B cell (primary cell): ENCODE results near the gene TMEM82. TPM values are rescaled to one million over a fixed set of nuclear protein-coding genes. Genes with fewer than 3 reads are reported as not detected.

Experiments used
- ATAC-seq: fragments of 200-7000 bp; cut with Tn5 transposase; one replicate; pipeline ENCODE4 v1.10.0; 2021; ENCODE audit warnings: low read depth, mild to moderate bottlenecking, moderate number of reproducible peaks, moderate library complexity
- CTCF ChIA-PET: fragments of 350-600 bp; sonication (Branson Sonifier 250); formaldehyde crosslinking; loops from one replicate; lab custom pipeline; 2021; ENCODE audit warnings: antibody characterized with exemption, inconsistent platforms; lab: Charles Lee
- POLR2A ChIA-PET: fragments of 350-600 bp; sonication (Branson Sonifier 250); formaldehyde crosslinking; loops from one replicate; lab custom pipeline; 2021; ENCODE audit warnings: antibody characterized with exemption; lab: Charles Lee
- DNase-seq: peaks from one replicate; pipeline ENCODE4 v3.0.0; 2013
- H2AFZ ChIP-seq: 2 replicates; pipeline ENCODE4 v1.6.1; 2012; ENCODE audit warnings: mild to moderate bottlenecking, low read depth, low read length; ENCODE audit not compliant: insufficient read depth, poor library complexity, severe bottlenecking
- H3K27ac ChIP-seq, 2 donors: 1 replicate in 1 of 2; 2 replicates in 1 of 2; pipeline ENCODE4 v1.5.1; 2012 to 2013; ENCODE audit warnings: low read length in 2 of 2, mild to moderate bottlenecking in 2 of 2, moderate library complexity in 1 of 2
- H3K27me3 ChIP-seq, 4 experiments: fragments of 200-600 bp in 1 of 4; sonication (generic) in 1 of 4; replicated peaks in 1 of 4; 1 replicate in 2 of 4; 2 replicates in 2 of 4; pipeline versions ENCODE4 v1.6.1 to v1.7.0; 2013 to 2016; ENCODE audit warnings: low read length in 3 of 4, mild to moderate bottlenecking in 2 of 4, mixed read lengths in 1 of 4, moderate library complexity in 1 of 4; ENCODE audit not compliant: insufficient read depth in 4 of 4, control insufficient read depth in 3 of 4; ENCODE audit errors: control extremely low read depth in 1 of 4
- H3K36me3 ChIP-seq, 2 experiments: replicated peaks in 1 of 2; 1 replicate in 1 of 2; 2 replicates in 1 of 2; pipeline versions ENCODE4 v1.6.1 to v1.7.1; 2013; ENCODE audit warnings: low read length in 1 of 2; ENCODE audit not compliant: insufficient read depth in 2 of 2, control insufficient read depth in 1 of 2; ENCODE audit errors: control extremely low read depth in 1 of 2, extremely low read depth in 1 of 2
- H3K4me1 ChIP-seq, 2 donors: fragments of 200-600 bp in 1 of 2; sonication (generic) in 1 of 2; 1 replicate in 1 of 2; 2 replicates in 1 of 2; pipeline versions ENCODE4 v1.5.1 to v1.6.1; 2013 to 2017; ENCODE audit warnings: low read length in 2 of 2; ENCODE audit not compliant: control insufficient read depth in 2 of 2, insufficient read depth in 2 of 2
- H3K4me2 ChIP-seq: replicated peaks from 2 replicates; pipeline ENCODE3; 2012; ENCODE audit warnings: mild to moderate bottlenecking, low read depth, low read length; ENCODE audit not compliant: poor library complexity, severe bottlenecking
- H3K4me3 ChIP-seq, 5 experiments: fragments of 200-600 bp in 1 of 5; sonication (generic) in 1 of 5; 1 replicate in 3 of 5; 2 replicates in 2 of 5; pipeline versions ENCODE4 v1.5.1 to v1.7.0; 2011 to 2016; ENCODE audit warnings: low read length in 4 of 5, mild to moderate bottlenecking in 4 of 5, low read depth in 2 of 5, control low read depth in 1 of 5, moderate library complexity in 1 of 5; ENCODE audit not compliant: insufficient read depth in 1 of 5; ENCODE audit errors: control extremely low read depth in 1 of 5, extremely low read depth in 1 of 5
- H3K79me2 ChIP-seq: fragments of 200-600 bp; sonication (generic); one replicate; pipeline ENCODE4 v1.6.0; 2016; ENCODE audit warnings: low read length; ENCODE audit not compliant: control insufficient read depth, insufficient read depth
- H3K9ac ChIP-seq: fragments of 200-600 bp; sonication (generic); 2 replicates; pipeline ENCODE4 v1.6.1; 2017; ENCODE audit warnings: mild to moderate bottlenecking, low read length, moderate library complexity
- H3K9me3 ChIP-seq, 3 donors: one replicate each; pipeline versions ENCODE4 v1.6.1 to v1.7.1; 2013; ENCODE audit warnings: low read length in 2 of 3; ENCODE audit not compliant: control insufficient read depth in 2 of 3, insufficient read depth in 1 of 3; ENCODE audit errors: control extremely low read depth in 1 of 3
- H4K20me1 ChIP-seq: 2 replicates; pipeline ENCODE4 v1.6.0; 2012; ENCODE audit warnings: mild to moderate bottlenecking, low read length; ENCODE audit not compliant: insufficient read depth, control insufficient read depth, poor library complexity, severe bottlenecking
- H3K27ac Mint-ChIP-seq: one replicate; pipeline ENCODE4 v1.8.0; 2021; ENCODE audit warnings: mixed read lengths
- H3K27me3 Mint-ChIP-seq: one replicate; pipeline ENCODE4 v1.8.0; 2021; ENCODE audit warnings: mixed read lengths
- H3K4me1 Mint-ChIP-seq: one replicate; pipeline ENCODE4 v1.8.0; 2021; ENCODE audit warnings: mixed read lengths
- H3K4me3 Mint-ChIP-seq: one replicate; pipeline ENCODE4 v1.8.0; 2021; ENCODE audit warnings: mixed read lengths
- H3K9me3 Mint-ChIP-seq: one replicate; pipeline ENCODE4 v1.8.0; 2022; ENCODE audit warnings: mixed read lengths; ENCODE audit not compliant: insufficient read depth
- CTCF ChIP-seq: fragments of 200-600 bp; IDR thresholded peaks from one replicate; pipeline ENCODE4 v1.8.0; 2022; ENCODE audit warnings: antibody characterized with exemption, mild to moderate bottlenecking
- EZH2 ChIP-seq: IDR thresholded peaks from 2 replicates; pipeline ENCODE4 v1.6.1; 2012; ENCODE audit warnings: borderline replicate concordance, low read depth, mild to moderate bottlenecking, moderate library complexity, low read length; ENCODE audit not compliant: insufficient read depth, poor library complexity, severe bottlenecking
- WGBS: methylation state at CpG from one replicate; pipeline ENCODE4 v1.1.5; 2013; ENCODE audit warnings: missing lambda C conversion rate; ENCODE audit not compliant: insufficient coverage; 5-methylcytosine and 5-hydroxymethylcytosine counted together
- intact Hi-C: fragments of 100-400 bp; cut with micrococcal nuclease; formaldehyde crosslinking; loops from one replicate; pipeline ENCODE4 v1.10.0; 2022
- polyA plus RNA-seq: library from polyadenylated mRNA; depleted of rRNA; stranded (reverse); fragments of >200 nt; gene quantifications from 2 replicates; pipeline ENCODE4 v1.2.3, GENCODE V29; 2012
- total RNA-seq, 2 donors: library from RNA; stranded (reverse); fragments of 120-200 nt in 1 of 2; gene quantifications; 1 replicate in 1 of 2; 2 replicates in 1 of 2; pipeline versions ENCODE4 v1.2.3 to v1.2.4, GENCODE V29; 2013 to 2022

TMEM82 gene
- total and polyA plus RNA-seq, 2 donors (not counting 1 experiment from before 2014, with no cell fraction given): not detected

DNA sequence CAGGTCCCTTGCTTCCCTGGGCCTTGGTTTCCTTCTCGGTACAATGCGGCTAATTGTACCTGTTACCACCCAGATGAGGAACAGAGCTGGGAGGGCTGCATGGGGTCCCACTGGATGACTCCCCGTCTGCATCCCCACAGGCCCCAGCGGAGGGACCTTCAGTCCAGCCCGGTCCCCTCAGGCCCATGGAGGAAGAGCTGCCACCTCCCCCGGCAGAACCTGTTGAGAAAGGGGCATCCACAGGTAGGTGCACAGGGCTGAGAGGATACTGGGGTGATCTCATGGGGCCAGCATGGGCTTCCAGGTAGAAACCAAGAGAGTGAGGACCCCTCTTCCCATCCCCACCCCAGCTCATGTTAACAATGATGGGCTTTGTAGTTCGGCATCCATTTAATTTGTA, 26.1 kb downstream of the TMEM82 start:
- Histone ChIP-seq H3K79me2 (no peaks in the 10 kb centered on the region), H4K20me1 (no peaks in the 10 kb centered on the region), H3K4me3 (no peak overlapping the region), H3K36me3 (no peaks in the 10 kb centered on the region), H3K9ac (no peak overlapping the region), H3K27me3 (peaks cover 0 to 6% (median 0%) of the 10 kb centered on the region in 4 experiments), H3K4me2 (no peak overlapping the region), H2AFZ (no peak overlapping the region), H3K9me3 (no peaks in the 10 kb centered on the region), H3K4me1 (no peaks in the 10 kb centered on the region), H3K27ac (no peak overlapping the region)
- intact Hi-C loops: no loop called here
- 100% methylated on average over 3 of the region's 7 CpGs for WGBS
- CTCF ChIA-PET: interaction anchor here (1.3 kb wide), 1 partner anchor 23 kb away, joined by 5 read pairs; no protein-coding TSS in a partner anchor
- Mint-ChIP-seq H3K4me3 (no peak overlapping the region), H3K4me1 (no peaks in the 10 kb centered on the region), H3K27me3 (peaks cover 30% of the 10 kb centered on the region), H3K27ac (no peak overlapping the region), H3K9me3 (no peaks in the 10 kb centered on the region)
- ATAC-seq: no peak
- DNase-seq: no peak
- TF ChIP-seq CTCF (no peak), EZH2 (no peak)
- POLR2A ChIA-PET: no interaction called here

GRCh38 chr1:15770313-15770962, 28.1 kb downstream of the TMEM82 start:
- Histone ChIP-seq H3K27ac (no peak overlapping the region), H3K36me3 (no peaks in the 10 kb centered on the region), H3K4me1 (no peaks in the 10 kb centered on the region), H3K4me3 (no peak overlapping the region), H4K20me1 (no peaks in the 10 kb centered on the region), H3K79me2 (no peaks in the 10 kb centered on the region), H3K9me3 (no peaks in the 10 kb centered on the region), H3K4me2 (no peak overlapping the region), H3K27me3 (peaks cover 0 to 9% (median 0%) of the 10 kb centered on the region in 4 experiments), H3K9ac (no peak overlapping the region), H2AFZ (no peak overlapping the region)
- ATAC-seq (no peak), DNase-seq (no peak)
- TF ChIP-seq CTCF (no peak), EZH2 (no peak)
- ChIA-PET POLR2A (no interaction called here), CTCF (no interaction called here)
- intact Hi-C loops: no loop called here
- H3K9me3 Mint-ChIP-seq: no peaks in the 10 kb centered on the region
- H3K4me3 Mint-ChIP-seq: no peak overlapping the region
- peaks cover 27% of the 10 kb centered on the region for H3K27me3 Mint-ChIP-seq
- no peak overlapping the region for H3K27ac Mint-ChIP-seq
- WGBS: 87% methylated on average over 14 of the region's 14 CpGs
- no peaks in the 10 kb centered on the region for H3K4me1 Mint-ChIP-seq
